Mesenchymal stem cell (in vitro differentiated cells and primary cell): Measurements from ENCODE around the gene ABCA10.
A peak's percentile ranks its signal among the peaks of the same experiment; 100 is the strongest.

Source experiments
- DNase-seq: peaks from one replicate; pipeline ENCODE4 v3.0.0-alpha.2; 2013
- H2AFZ ChIP-seq: one replicate; pipeline ENCODE4 v1.6.1; 2013; ENCODE audit warnings: low read depth, mild to moderate bottlenecking, control low read depth, inconsistent platforms, low read length, moderate library complexity
- H2AK5ac ChIP-seq: 2 replicates; pipeline ENCODE4 v1.6.1; 2013; ENCODE audit warnings: low read length, moderate library complexity, mild to moderate bottlenecking, inconsistent platforms; ENCODE audit not compliant: severe bottlenecking
- H2BK120ac ChIP-seq: one replicate; pipeline ENCODE4 v1.6.1; 2013; ENCODE audit warnings: low read depth, mild to moderate bottlenecking, inconsistent platforms, low read length, moderate library complexity
- H2BK12ac ChIP-seq, 2 experiments: one replicate each; pipeline ENCODE4 v1.6.1; 2013; ENCODE audit warnings: inconsistent platforms in 2 of 2, low read length in 2 of 2, mild to moderate bottlenecking in 2 of 2, moderate library complexity in 2 of 2, control low read depth in 1 of 2
- H2BK15ac ChIP-seq: one replicate; pipeline ENCODE4 v1.6.1; 2013; ENCODE audit warnings: mild to moderate bottlenecking, low read depth, inconsistent platforms; ENCODE audit not compliant: poor library complexity, severe bottlenecking
- H2BK5ac ChIP-seq: 2 replicates; pipeline ENCODE4 v1.6.1; 2013; ENCODE audit warnings: low read depth, mild to moderate bottlenecking, low read length, control low read depth, inconsistent platforms; ENCODE audit not compliant: poor library complexity, severe bottlenecking
- H3K14ac ChIP-seq, 2 experiments: one replicate each; pipeline ENCODE4 v1.6.1; 2013; ENCODE audit warnings: inconsistent platforms in 2 of 2, low read length in 2 of 2, control low read depth in 1 of 2, mild to moderate bottlenecking in 1 of 2, moderate library complexity in 1 of 2
- H3K18ac ChIP-seq, 2 experiments: one replicate each; pipeline ENCODE4 v1.6.1; 2013; ENCODE audit warnings: inconsistent platforms in 2 of 2, low read length in 2 of 2, control low read depth in 1 of 2, low read depth in 1 of 2, mild to moderate bottlenecking in 1 of 2
- H3K23ac ChIP-seq, 2 experiments: one replicate each; pipeline ENCODE4 v1.6.1; 2013; ENCODE audit warnings: inconsistent platforms in 2 of 2, low read length in 2 of 2, mild to moderate bottlenecking in 2 of 2, moderate library complexity in 2 of 2, control low read depth in 1 of 2
- H3K27ac ChIP-seq: 2 replicates; pipeline ENCODE4 v1.5.1; 2013; ENCODE audit warnings: mild to moderate bottlenecking, moderate library complexity, low read length, control low read depth, inconsistent platforms; ENCODE audit not compliant: poor library complexity, severe bottlenecking
- H3K27me3 ChIP-seq, 2 experiments: 2 replicates each; pipeline versions ENCODE4 v1.6.1 to v1.7.0; 2013; ENCODE audit warnings: low read length in 2 of 2, mild to moderate bottlenecking in 2 of 2, moderate library complexity in 2 of 2, control low read depth in 1 of 2, inconsistent platforms in 1 of 2; ENCODE audit not compliant: control insufficient read depth in 1 of 2, insufficient read depth in 1 of 2
- H3K36me3 ChIP-seq, 2 experiments: 2 replicates each; pipeline versions ENCODE4 v1.6.1 to v1.7.0; 2013; ENCODE audit warnings: low read length in 2 of 2, control low read depth in 1 of 2, inconsistent platforms in 1 of 2, low read depth in 1 of 2, mild to moderate bottlenecking in 1 of 2; ENCODE audit not compliant: insufficient read depth in 2 of 2, control insufficient read depth in 1 of 2
- H3K4ac ChIP-seq, 2 experiments: one replicate each; pipeline ENCODE4 v1.6.1; 2013; ENCODE audit warnings: inconsistent platforms in 2 of 2, low read length in 2 of 2, mild to moderate bottlenecking in 2 of 2, moderate library complexity in 2 of 2, control low read depth in 1 of 2, low read depth in 1 of 2
- H3K4me1 ChIP-seq: 2 replicates; pipeline ENCODE4 v1.6.1; 2013; ENCODE audit warnings: low read depth, low read length, control low read depth; ENCODE audit not compliant: control insufficient read depth, insufficient read depth
- H3K4me2 ChIP-seq: 2 replicates; pipeline ENCODE4 v1.6.1; 2013; ENCODE audit warnings: low read length, mild to moderate bottlenecking, inconsistent platforms; ENCODE audit not compliant: poor library complexity, severe bottlenecking
- H3K4me3 ChIP-seq, 2 experiments: 2 replicates each; pipeline versions ENCODE4 v1.5.1 to v1.7.0; 2013; ENCODE audit warnings: low read length in 2 of 2, mild to moderate bottlenecking in 2 of 2, control low read depth in 1 of 2, low read depth in 1 of 2; ENCODE audit not compliant: insufficient read depth in 1 of 2
- H3K79me1 ChIP-seq: replicated peaks from 2 replicates; pipeline ENCODE4 v1.6.1; 2013; ENCODE audit warnings: mild to moderate bottlenecking, control low read depth, low read length, inconsistent platforms; ENCODE audit not compliant: poor library complexity, severe bottlenecking
- H3K9ac ChIP-seq: 2 replicates; pipeline ENCODE4 v1.7.0; 2013; ENCODE audit warnings: mild to moderate bottlenecking, low read length, moderate library complexity
- H3K9me3 ChIP-seq: 2 replicates; pipeline ENCODE4 v1.7.0; 2013; ENCODE audit warnings: mild to moderate bottlenecking, low read length; ENCODE audit not compliant: control insufficient read depth
- H4K8ac ChIP-seq: one replicate; pipeline ENCODE4 v1.6.1; 2013; ENCODE audit warnings: inconsistent platforms, mild to moderate bottlenecking, low read length, moderate library complexity
- H4K91ac ChIP-seq: one replicate; pipeline ENCODE4 v1.6.1; 2013; ENCODE audit warnings: mild to moderate bottlenecking, low read length, inconsistent platforms
- WGBS: methylation state at CpG from one replicate; pipeline ENCODE4 v1.1.7; 2013; ENCODE audit warnings: mixed read lengths; 5-methylcytosine and 5-hydroxymethylcytosine counted together

ABCA10 gene

DNA sequence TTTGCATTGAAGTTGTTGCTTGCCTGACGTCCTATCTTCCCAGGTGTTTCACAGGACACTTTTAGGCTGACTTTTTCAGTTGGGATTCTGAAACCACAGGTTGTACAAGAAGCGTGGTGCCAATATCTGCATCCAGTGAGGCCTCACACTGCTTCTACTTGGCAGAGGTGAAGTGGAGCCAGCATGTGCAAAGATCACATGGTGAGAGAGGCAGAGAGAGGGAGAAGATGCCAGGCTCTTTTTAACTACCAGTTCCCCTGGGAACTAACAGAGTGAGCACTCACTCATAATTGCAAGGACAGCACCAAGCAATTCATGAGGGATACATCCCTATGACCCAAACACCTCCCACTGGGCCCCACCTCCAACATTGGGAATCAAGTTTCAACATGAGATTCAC is 81.2 kb downstream of the ABCA10 start:
- no peak overlapping the region for H4K91ac ChIP-seq
- H3K9me3 ChIP-seq: no peaks in the 10 kb centered on the region
- H3K18ac ChIP-seq: no peak overlapping the region
- peak overlapping the region; percentile 27 for H2AFZ ChIP-seq
- no peak overlapping the region for H3K9ac ChIP-seq
- no peaks in the 10 kb centered on the region for H3K4me1 ChIP-seq
- no peak overlapping the region for H3K4me2 ChIP-seq
- H3K4me3 ChIP-seq: no peak overlapping the region
- H3K14ac ChIP-seq: peak overlapping the region in 1 of 2 experiments; percentile 60
- no peak overlapping the region for H4K8ac ChIP-seq
- no peak overlapping the region for H2BK12ac ChIP-seq
- H3K27me3 ChIP-seq: no peaks in the 10 kb centered on the region
- no peak overlapping the region for H2BK15ac ChIP-seq
- DNase-seq: no peak
- H3K36me3 ChIP-seq: peaks cover 0 to 32% of the 10 kb centered on the region in 2 experiments
- H2BK120ac ChIP-seq: no peak overlapping the region
- no peaks in the 10 kb centered on the region for H3K79me1 ChIP-seq
- no peak overlapping the region for H3K4ac ChIP-seq
- 85% methylated on average over 2 of the region's 2 CpGs for WGBS
- no peak overlapping the region for H2AK5ac ChIP-seq
- no peak overlapping the region for H3K27ac ChIP-seq
- no peak overlapping the region for H2BK5ac ChIP-seq
- H3K23ac ChIP-seq: no peak overlapping the region

DNA sequence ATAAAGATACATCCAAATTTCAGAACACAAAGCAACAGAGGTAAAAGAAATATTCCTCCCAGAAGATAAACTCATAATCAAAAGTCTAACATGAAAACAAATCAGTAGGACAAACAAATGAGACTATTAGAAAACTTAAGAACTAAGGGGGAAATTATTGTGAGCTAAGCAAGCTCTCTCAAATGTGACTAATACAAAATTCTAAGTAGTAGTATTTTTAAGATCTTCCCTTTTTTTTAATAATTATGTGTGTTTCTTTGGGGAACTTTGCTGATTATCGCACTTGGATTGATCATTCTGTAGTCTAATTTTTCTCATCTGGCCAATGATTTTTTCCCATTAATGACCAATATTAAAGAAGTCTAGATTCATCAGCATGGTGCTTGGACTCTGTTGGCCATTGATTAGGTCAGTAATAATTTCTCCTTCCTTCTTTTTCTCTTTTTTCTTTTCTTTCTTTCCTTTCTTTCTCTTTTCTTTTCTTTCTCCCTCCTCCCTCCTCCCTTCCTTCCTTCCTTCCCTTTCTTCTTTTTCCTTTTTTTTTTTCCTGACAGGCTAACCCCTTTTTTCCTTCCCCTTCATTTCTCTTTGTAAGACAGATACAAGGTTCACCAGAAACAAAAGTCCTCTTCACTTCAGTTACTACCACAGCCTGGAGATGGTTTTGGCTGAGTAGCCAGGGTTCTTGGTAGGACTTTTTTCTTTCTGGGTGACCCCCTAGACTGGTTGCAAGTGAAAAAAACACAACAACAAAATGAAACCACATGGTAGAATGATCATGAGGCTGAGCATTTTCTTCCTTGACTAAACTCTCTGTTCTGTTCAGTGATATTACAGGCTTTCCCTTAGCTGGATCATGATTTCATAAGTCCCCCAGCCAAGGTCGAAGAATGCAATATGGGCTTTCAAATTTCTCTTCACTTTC is 84.0 kb downstream of the ABCA10 start:
- H2AFZ ChIP-seq: no peak overlapping the region
- no peak overlapping the region for H3K4ac ChIP-seq
- H3K27me3 ChIP-seq: no peaks in the 10 kb centered on the region
- H4K91ac ChIP-seq: no peak overlapping the region
- H2BK15ac ChIP-seq: no peak overlapping the region
- no peak overlapping the region for H2BK120ac ChIP-seq
- H3K4me2 ChIP-seq: no peak overlapping the region
- 69% methylated on average over 2 of the region's 2 CpGs for WGBS
- no peak overlapping the region for H3K9ac ChIP-seq
- no peak overlapping the region for H3K23ac ChIP-seq
- H4K8ac ChIP-seq: no peak overlapping the region
- no peak overlapping the region for H2BK12ac ChIP-seq
- H3K4me1 ChIP-seq: no peaks in the 10 kb centered on the region
- H2AK5ac ChIP-seq: no peak overlapping the region
- H2BK5ac ChIP-seq: no peak overlapping the region
- peaks cover 0 to 20% of the 10 kb centered on the region in 2 experiments for H3K36me3 ChIP-seq
- no peak overlapping the region for H3K18ac ChIP-seq
- no peak for DNase-seq
- H3K9me3 ChIP-seq: no peaks in the 10 kb centered on the region
- no peak overlapping the region for H3K4me3 ChIP-seq
- H3K14ac ChIP-seq: no peak overlapping the region
- H3K79me1 ChIP-seq: no peaks in the 10 kb centered on the region
- no peak overlapping the region for H3K27ac ChIP-seq

DNA sequence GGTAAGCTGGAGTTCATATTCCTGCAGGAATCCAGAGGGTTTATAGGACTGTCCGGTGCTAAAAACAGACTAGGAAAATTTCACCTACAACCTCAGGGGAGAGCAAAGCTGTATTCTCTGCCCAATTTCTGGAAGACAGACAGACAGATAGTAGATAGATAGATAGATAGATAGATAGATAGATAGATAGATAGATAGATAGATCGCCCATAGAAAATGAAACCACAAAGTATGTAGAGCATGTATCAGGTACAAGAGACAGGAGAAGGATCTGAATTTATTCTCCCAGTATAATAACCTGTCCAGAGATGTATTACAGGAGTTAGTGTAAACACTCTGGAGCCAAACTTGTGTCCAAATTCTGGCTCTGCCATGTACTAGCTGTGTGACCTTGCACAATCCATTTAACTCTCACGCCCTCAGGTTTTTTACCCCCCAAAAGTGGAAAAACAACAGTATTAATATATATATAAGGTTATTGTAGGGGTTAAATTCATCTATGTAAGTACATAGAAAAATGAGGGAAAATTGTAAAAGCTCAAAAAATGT is 84.9 kb downstream of the ABCA10 start:
- Histone ChIP-seq H3K4me2 (no peak overlapping the region), H3K79me1 (no peaks in the 10 kb centered on the region), H4K91ac (no peak overlapping the region), H4K8ac (no peak overlapping the region), H3K4me1 (no peaks in the 10 kb centered on the region), H2AK5ac (no peak overlapping the region), H2BK5ac (no peak overlapping the region), H2BK15ac (no peak overlapping the region), H3K4me3 (no peak overlapping the region), H3K4ac (no peak overlapping the region), H3K18ac (no peak overlapping the region), H3K36me3 (peaks cover 0 to 12% of the 10 kb centered on the region in 2 experiments), H2BK120ac (no peak overlapping the region), H3K9me3 (no peaks in the 10 kb centered on the region), H2AFZ (no peak overlapping the region), H3K23ac (no peak overlapping the region), H3K27ac (no peak overlapping the region), H2BK12ac (no peak overlapping the region), H3K27me3 (no peaks in the 10 kb centered on the region), H3K9ac (peak overlapping the region; percentile 97), H3K14ac (no peak overlapping the region)
- no peak for DNase-seq
- WGBS: 100% methylated on average over 2 of the region's 3 CpGs

DNA sequence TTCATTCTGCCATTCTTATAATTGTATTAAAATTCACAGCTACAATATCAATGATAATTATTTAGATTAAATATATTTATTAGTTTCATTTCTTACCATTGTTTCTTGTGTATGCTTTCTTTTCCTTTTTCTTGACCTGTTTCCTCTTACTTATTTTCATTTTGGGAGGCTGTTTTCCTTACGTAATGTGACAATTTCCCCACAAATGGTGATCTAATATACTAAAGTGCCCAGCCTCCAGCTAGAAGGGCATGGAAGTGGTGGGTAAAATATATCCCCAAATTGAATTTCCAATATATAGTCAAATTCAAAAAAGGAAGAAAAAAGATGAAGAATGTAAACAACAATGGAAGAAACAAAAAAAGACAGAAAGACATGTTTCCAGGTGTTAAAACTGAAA is 85.5 kb downstream of the ABCA10 start:
- Histone ChIP-seq H2BK15ac (no peak overlapping the region), H3K4me2 (no peak overlapping the region), H3K27me3 (no peaks in the 10 kb centered on the region), H2BK120ac (no peak overlapping the region), H4K8ac (no peak overlapping the region), H3K18ac (no peak overlapping the region), H3K36me3 (peaks cover 0 to 9% of the 10 kb centered on the region in 2 experiments), H3K4me1 (no peaks in the 10 kb centered on the region), H2AFZ (no peak overlapping the region), H4K91ac (no peak overlapping the region), H2BK12ac (no peak overlapping the region), H3K9me3 (no peaks in the 10 kb centered on the region), H3K14ac (no peak overlapping the region), H3K23ac (no peak overlapping the region), H3K4me3 (peak overlapping the region in 1 of 2 experiments; percentile 42), H3K9ac (peak overlapping the region; percentile 97), H2AK5ac (no peak overlapping the region), H3K79me1 (no peaks in the 10 kb centered on the region), H2BK5ac (no peak overlapping the region), H3K27ac (no peak overlapping the region), H3K4ac (no peak overlapping the region)
- no peak for DNase-seq
- WGBS: no CpG with 5 or more reads among the region's 1 CpG
